ENCODE results near the gene CACNA1D. TPM values are rescaled to one million over a fixed set of nuclear protein-coding genes. Genes with fewer than 3 reads are reported as not detected.

The CACNA1D gene
- total and polyA plus RNA-seq, 2 donors (not counting 3 experiments of a cell fraction or from before 2014, with no cell fraction given), result 0.06 TPM; not detected in 1

GRCh38 chr3:53774414-53774813, 280.0 kb downstream of the CACNA1D start:
- no peaks in the 10 kb centered on the region for H3K4me1 ChIP-seq (ENCODE audit: control insufficient read depth, extremely low read depth, insufficient read depth, low read length)
- ChIA-PET CTCF (no interaction called here), POLR2A (no interaction called here)
- H3K9me1 ChIP-seq (replicated peaks; ENCODE audit: control insufficient read depth, extremely low read depth, insufficient read depth, low read length), result no peaks in the 10 kb centered on the region
- H3K9ac ChIP-seq (replicated peaks; ENCODE audit: extremely low read depth, insufficient read depth, low read length), result no peak overlapping the region
- TF ChIP-seq CTCF (IDR thresholded peaks at IDR 0.05; ENCODE audit: extremely low read depth in 1 of 2, insufficient read depth in 1 of 2, low read depth in 1 of 2, low read length in 2 of 2) (no peak), JUN (IDR thresholded peaks at IDR 0.05; ENCODE audit: borderline replicate concordance, insufficient read depth, insufficient read length, low read depth) (no peak), GATA2 (IDR thresholded peaks at IDR 0.05; ENCODE audit: insufficient read depth, insufficient read length, low read depth, low read length) (no peak), POLR2A (IDR thresholded peaks at IDR 0.05; ENCODE audit: low read depth, low read length) (no peak)
- TF ChIP-seq, protein P1, sequence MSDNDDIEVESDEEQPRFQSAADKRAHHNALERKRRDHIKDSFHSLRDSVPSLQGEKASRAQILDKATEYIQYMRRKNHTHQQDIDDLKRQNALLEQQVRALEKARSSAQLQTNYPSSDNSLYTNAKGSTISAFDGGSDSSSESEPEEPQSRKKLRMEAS (IDR thresholded peaks at IDR 0.05; ENCODE audit: insufficient read depth, insufficient read length), result no peak
- H4K20me1 ChIP-seq (replicated peaks; ENCODE audit: control insufficient read depth, extremely low read depth, insufficient read depth, low read length), result no peaks in the 10 kb centered on the region
- DNase-seq (ENCODE audit: low read depth, low spot score) (no peak), FAIRE-seq (no peak)
- H3K9me3 ChIP-seq (replicated peaks; ENCODE audit: control insufficient read depth, insufficient read depth, low read length), result no peaks in the 10 kb centered on the region
- no peaks in the 10 kb centered on the region for H3K36me3 ChIP-seq (ENCODE audit: control insufficient read depth in 2 of 2, extremely low read depth in 1 of 2, insufficient read depth in 2 of 2, low read length in 2 of 2)
- no peak overlapping the region for H2AFZ ChIP-seq (ENCODE audit: low read depth, low read length)
- H3K4me3 ChIP-seq (replicated peaks in 1 of 3; ENCODE audit: insufficient read depth in 1 of 3, low read depth in 1 of 3, low read length in 3 of 3), result no peak overlapping the region
- H3K27me3 ChIP-seq (ENCODE audit: control insufficient read depth in 2 of 2, insufficient read depth in 2 of 2, low read length in 2 of 2), result no peaks in the 10 kb centered on the region
- no peak overlapping the region for H3K27ac ChIP-seq (ENCODE audit: insufficient read depth, low read depth, low read length)
- BruUV-seq (replicated peaks), result no TSS peak
- dilution Hi-C loops (cut with MboI; ENCODE audit: extremely low pct_ligation_motif_present, low sequenced_read_pairs), result no loop called here
- no peaks in the 10 kb centered on the region for H3K79me2 ChIP-seq (ENCODE audit: control insufficient read depth, insufficient read depth, low read length)
- no peak overlapping the region for H3K4me2 ChIP-seq (ENCODE audit: insufficient read depth, low read length)
- intact Hi-C loops (cut with micrococcal nuclease), result no loop called here

GRCh38 chr3:53775018-53775417, 280.6 kb downstream of the CACNA1D start:
- H3K79me2 ChIP-seq (ENCODE audit: control insufficient read depth, insufficient read depth, low read length), result no peaks in the 10 kb centered on the region
- FAIRE-seq (no peak), DNase-seq (ENCODE audit: low read depth, low spot score) (no peak)
- H3K9ac ChIP-seq (replicated peaks; ENCODE audit: extremely low read depth, insufficient read depth, low read length), result no peak overlapping the region
- no peak overlapping the region for H3K4me2 ChIP-seq (ENCODE audit: insufficient read depth, low read length)
- H3K27ac ChIP-seq (ENCODE audit: insufficient read depth, low read depth, low read length), result no peak overlapping the region
- TF ChIP-seq GATA2 (IDR thresholded peaks at IDR 0.05; ENCODE audit: insufficient read depth, insufficient read length, low read depth, low read length) (no peak), MYC (IDR thresholded peaks at IDR 0.05; ENCODE audit: low read depth, low read length) (no peak), EZH2 (IDR thresholded peaks at IDR 0.05; ENCODE audit: borderline replicate concordance, low read depth, low read length, severe bottlenecking) (no peak), POLR2AphosphoS5 (IDR thresholded peaks at IDR 0.05; ENCODE audit: insufficient read depth, low read depth, low read length) (no peak), POLR2A (IDR thresholded peaks at IDR 0.05; ENCODE audit: low read depth, low read length) (no peak), JUN (IDR thresholded peaks at IDR 0.05; ENCODE audit: borderline replicate concordance, insufficient read depth, insufficient read length, low read depth) (no peak), FOS (IDR thresholded peaks at IDR 0.05; ENCODE audit: borderline replicate concordance, insufficient read depth, low read length) (no peak), CTCF (IDR thresholded peaks at IDR 0.05; ENCODE audit: extremely low read depth in 1 of 2, insufficient read depth in 1 of 2, low read depth in 1 of 2, low read length in 2 of 2) (no peak)
- TF ChIP-seq, protein P1 (IDR thresholded peaks at IDR 0.05; ENCODE audit: insufficient read depth, insufficient read length), result no peak
- no TSS peak for BruUV-seq (replicated peaks)
- ChIA-PET CTCF (no interaction called here), POLR2A (no interaction called here)
- H2AFZ ChIP-seq (ENCODE audit: low read depth, low read length), result no peak overlapping the region
- no peaks in the 10 kb centered on the region for H3K4me1 ChIP-seq (ENCODE audit: control insufficient read depth, extremely low read depth, insufficient read depth, low read length)
- H3K4me3 ChIP-seq (replicated peaks in 1 of 3; ENCODE audit: insufficient read depth in 1 of 3, low read depth in 1 of 3, low read length in 3 of 3), result no peak overlapping the region
- no peaks in the 10 kb centered on the region for H3K9me1 ChIP-seq (replicated peaks; ENCODE audit: control insufficient read depth, extremely low read depth, insufficient read depth, low read length)
- no peaks in the 10 kb centered on the region for H3K27me3 ChIP-seq (ENCODE audit: control insufficient read depth in 2 of 2, insufficient read depth in 2 of 2, low read length in 2 of 2)
- dilution Hi-C loops (cut with MboI; ENCODE audit: extremely low pct_ligation_motif_present, low sequenced_read_pairs), result no loop called here
- no peaks in the 10 kb centered on the region for H4K20me1 ChIP-seq (replicated peaks; ENCODE audit: control insufficient read depth, extremely low read depth, insufficient read depth, low read length)
- intact Hi-C loops (cut with micrococcal nuclease), result no loop called here
- H3K9me3 ChIP-seq (replicated peaks; ENCODE audit: control insufficient read depth, insufficient read depth, low read length), result no peaks in the 10 kb centered on the region
- no peaks in the 10 kb centered on the region for H3K36me3 ChIP-seq (ENCODE audit: control insufficient read depth in 2 of 2, extremely low read depth in 1 of 2, insufficient read depth in 2 of 2, low read length in 2 of 2)
